ENCODE data around the gene CRYL1.

Gene CRYL1

DNA sequence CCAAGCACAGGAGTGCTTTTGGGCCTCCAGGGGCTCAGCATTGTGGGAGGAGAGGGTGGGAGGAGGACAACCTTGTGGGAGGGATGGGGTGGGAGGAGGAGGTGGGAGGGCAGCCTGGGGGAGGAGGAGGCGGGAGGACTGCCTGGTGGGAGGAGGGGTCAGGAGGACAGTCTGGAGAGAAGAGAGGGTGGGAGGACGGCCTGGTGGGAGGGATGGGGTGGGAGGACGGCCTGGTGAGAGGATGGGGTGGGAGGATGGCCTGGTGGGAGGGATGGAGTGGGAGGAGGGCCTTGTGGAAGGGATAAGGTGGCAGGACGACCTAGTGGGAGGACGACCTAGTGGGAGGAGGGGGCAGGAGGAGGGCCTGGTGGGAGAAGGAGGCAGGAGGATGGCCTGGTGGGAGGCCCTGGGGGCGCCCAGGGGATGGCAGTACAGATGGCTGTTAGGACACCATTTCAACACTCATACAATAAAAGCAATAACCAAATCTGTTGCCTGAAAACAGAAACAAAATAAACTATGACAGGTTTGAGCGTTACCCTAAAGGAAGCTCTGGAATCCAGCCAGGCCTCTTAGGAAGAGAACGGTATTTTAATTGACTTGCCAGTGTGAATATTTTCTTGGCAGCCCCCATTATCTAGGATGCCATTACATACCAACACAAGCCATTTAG is 63.7 kb downstream of the CRYL1 start:
- Histone ChIP-seq H3K4me3 (ENCODE audit: low read length) (no peak overlapping the region), H3K4me1 (ENCODE audit: control insufficient read depth, insufficient read depth, low read length) (peaks cover 16% of the 10 kb centered on the region), H3K36me3 (ENCODE audit: control insufficient read depth, insufficient read depth, low read length) (no peaks in the 10 kb centered on the region), H3K9ac (ENCODE audit: low read length) (no peak overlapping the region), H3K27me3 (ENCODE audit: control insufficient read depth, insufficient read depth, low read length) (no peaks in the 10 kb centered on the region), H3K9me3 (ENCODE audit: control insufficient read depth, low read length) (no peaks in the 10 kb centered on the region)

- Histone ChIP-seq H3K27me3 (ENCODE audit: control insufficient read depth, insufficient read depth, low read length) (no peaks in the 10 kb centered on the region), H3K9me3 (ENCODE audit: control insufficient read depth, low read length) (no peaks in the 10 kb centered on the region), H3K4me1 (ENCODE audit: control insufficient read depth, insufficient read depth, low read length) (peaks cover 16% of the 10 kb centered on the region), H3K36me3 (ENCODE audit: control insufficient read depth, insufficient read depth, low read length) (no peaks in the 10 kb centered on the region), H3K9ac (ENCODE audit: low read length) (no peak overlapping the region), H3K4me3 (ENCODE audit: low read length) (no peak overlapping the region)
These were observed 64.2 kb downstream of the CRYL1 start for GRCh38 chr13:20461481-20461859.

GRCh38 chr13:20460761-20461160 is 64.9 kb downstream of the CRYL1 start:
- Histone ChIP-seq H3K4me3 (ENCODE audit: low read length) (no peak overlapping the region), H3K27me3 (ENCODE audit: control insufficient read depth, insufficient read depth, low read length) (no peaks in the 10 kb centered on the region), H3K9me3 (ENCODE audit: control insufficient read depth, low read length) (no peaks in the 10 kb centered on the region), H3K36me3 (ENCODE audit: control insufficient read depth, insufficient read depth, low read length) (no peaks in the 10 kb centered on the region), H3K4me1 (ENCODE audit: control insufficient read depth, insufficient read depth, low read length) (peaks cover 12% of the 10 kb centered on the region), H3K9ac (ENCODE audit: low read length) (no peak overlapping the region)

- Histone ChIP-seq H3K27me3 (ENCODE audit: control insufficient read depth, insufficient read depth, low read length) (no peaks in the 10 kb centered on the region), H3K4me1 (ENCODE audit: control insufficient read depth, insufficient read depth, low read length) (peaks cover 6% of the 10 kb centered on the region), H3K9ac (ENCODE audit: low read length) (no peak overlapping the region), H3K9me3 (ENCODE audit: control insufficient read depth, low read length) (no peaks in the 10 kb centered on the region), H3K36me3 (ENCODE audit: control insufficient read depth, insufficient read depth, low read length) (no peaks in the 10 kb centered on the region), H3K4me3 (ENCODE audit: low read length) (no peak overlapping the region)
These were observed 68.0 kb downstream of the CRYL1 start for GRCh38 chr13:20457670-20458069.

- Histone ChIP-seq H3K27me3 (ENCODE audit: control insufficient read depth, insufficient read depth, low read length) (no peaks in the 10 kb centered on the region), H3K36me3 (ENCODE audit: control insufficient read depth, insufficient read depth, low read length) (no peaks in the 10 kb centered on the region), H3K4me3 (ENCODE audit: low read length) (no peak overlapping the region), H3K9ac (ENCODE audit: low read length) (no peak overlapping the region), H3K9me3 (ENCODE audit: control insufficient read depth, low read length) (no peaks in the 10 kb centered on the region), H3K4me1 (ENCODE audit: control insufficient read depth, insufficient read depth, low read length) (peaks cover 6% of the 10 kb centered on the region)
These were observed 68.9 kb downstream of the CRYL1 start for GRCh38 chr13:20456737-20457136.

GRCh38 chr13:20451397-20451796 is 74.3 kb downstream of the CRYL1 start:
- H3K4me3 ChIP-seq (ENCODE audit: low read length) = no peak overlapping the region
- H3K9me3 ChIP-seq (ENCODE audit: control insufficient read depth, low read length) = peaks cover 4% of the 10 kb centered on the region

GRCh38 chr13:20448470-20448869 is 77.2 kb downstream of the CRYL1 start:
- no peak overlapping the region for H3K9ac ChIP-seq (ENCODE audit: low read length)
- no peak overlapping the region for H3K4me3 ChIP-seq (ENCODE audit: low read length)
- peaks cover 4% of the 10 kb centered on the region for H3K9me3 ChIP-seq (ENCODE audit: control insufficient read depth, low read length)
- H3K36me3 ChIP-seq (ENCODE audit: control insufficient read depth, insufficient read depth, low read length) = no peaks in the 10 kb centered on the region
- H3K27me3 ChIP-seq (ENCODE audit: control insufficient read depth, insufficient read depth, low read length) = no peaks in the 10 kb centered on the region
- H3K4me1 ChIP-seq (ENCODE audit: control insufficient read depth, insufficient read depth, low read length) = no peaks in the 10 kb centered on the region

More at GRCh38 chr13:20451397-20451796, 74.3 kb downstream of the CRYL1 start:
- Histone ChIP-seq H3K27me3 (ENCODE audit: control insufficient read depth, insufficient read depth, low read length) (no peaks in the 10 kb centered on the region), H3K9ac (ENCODE audit: low read length) (no peak overlapping the region), H3K4me1 (ENCODE audit: control insufficient read depth, insufficient read depth, low read length) (no peaks in the 10 kb centered on the region), H3K36me3 (ENCODE audit: control insufficient read depth, insufficient read depth, low read length) (no peaks in the 10 kb centered on the region)

DNA sequence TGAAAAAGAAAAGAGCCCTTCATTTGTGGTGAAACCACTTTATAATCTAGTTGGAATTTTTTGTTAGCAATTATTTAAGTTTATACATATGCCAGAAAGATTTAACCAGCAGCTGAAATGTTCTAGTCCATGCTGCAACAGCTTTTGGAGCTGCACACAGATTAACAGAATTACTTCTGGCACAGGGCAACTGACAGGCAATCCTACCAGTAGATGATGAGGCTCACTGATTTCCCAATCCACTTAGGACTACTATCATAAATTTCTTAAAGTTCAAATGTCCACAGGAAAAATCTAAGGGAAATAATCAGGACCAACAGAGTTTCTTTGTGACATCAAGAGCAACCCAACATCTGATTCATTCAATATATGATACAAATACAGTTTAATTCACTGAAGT is 78.8 kb downstream of the CRYL1 start:
- no peaks in the 10 kb centered on the region for H3K36me3 ChIP-seq (ENCODE audit: control insufficient read depth, insufficient read depth, low read length)
- peaks cover 4% of the 10 kb centered on the region for H3K9me3 ChIP-seq (ENCODE audit: control insufficient read depth, low read length)
- H3K4me3 ChIP-seq (ENCODE audit: low read length) = no peak overlapping the region
- H3K4me1 ChIP-seq (ENCODE audit: control insufficient read depth, insufficient read depth, low read length) = no peaks in the 10 kb centered on the region
- H3K27me3 ChIP-seq (ENCODE audit: control insufficient read depth, insufficient read depth, low read length) = no peaks in the 10 kb centered on the region
- no peak overlapping the region for H3K9ac ChIP-seq (ENCODE audit: low read length)

- Histone ChIP-seq H3K4me3 (ENCODE audit: low read length) (no peak overlapping the region), H3K4me1 (ENCODE audit: control insufficient read depth, insufficient read depth, low read length) (no peaks in the 10 kb centered on the region), H3K9ac (ENCODE audit: low read length) (no peak overlapping the region), H3K36me3 (ENCODE audit: control insufficient read depth, insufficient read depth, low read length) (no peaks in the 10 kb centered on the region), H3K27me3 (ENCODE audit: control insufficient read depth, insufficient read depth, low read length) (no peaks in the 10 kb centered on the region), H3K9me3 (ENCODE audit: control insufficient read depth, low read length) (peaks cover 4% of the 10 kb centered on the region)
These were observed 79.3 kb downstream of the CRYL1 start for GRCh38 chr13:20446405-20446804.

GRCh38 chr13:20442798-20443381 is 82.8 kb downstream of the CRYL1 start:
- H3K9me3 ChIP-seq (ENCODE audit: control insufficient read depth, low read length) = no peaks in the 10 kb centered on the region
- H3K36me3 ChIP-seq (ENCODE audit: control insufficient read depth, insufficient read depth, low read length) = no peaks in the 10 kb centered on the region
- peaks cover 6% of the 10 kb centered on the region for H3K4me1 ChIP-seq (ENCODE audit: control insufficient read depth, insufficient read depth, low read length)
- no peak overlapping the region for H3K9ac ChIP-seq (ENCODE audit: low read length)
- no peaks in the 10 kb centered on the region for H3K27me3 ChIP-seq (ENCODE audit: control insufficient read depth, insufficient read depth, low read length)
- H3K4me3 ChIP-seq (ENCODE audit: low read length) = no peak overlapping the region

DNA sequence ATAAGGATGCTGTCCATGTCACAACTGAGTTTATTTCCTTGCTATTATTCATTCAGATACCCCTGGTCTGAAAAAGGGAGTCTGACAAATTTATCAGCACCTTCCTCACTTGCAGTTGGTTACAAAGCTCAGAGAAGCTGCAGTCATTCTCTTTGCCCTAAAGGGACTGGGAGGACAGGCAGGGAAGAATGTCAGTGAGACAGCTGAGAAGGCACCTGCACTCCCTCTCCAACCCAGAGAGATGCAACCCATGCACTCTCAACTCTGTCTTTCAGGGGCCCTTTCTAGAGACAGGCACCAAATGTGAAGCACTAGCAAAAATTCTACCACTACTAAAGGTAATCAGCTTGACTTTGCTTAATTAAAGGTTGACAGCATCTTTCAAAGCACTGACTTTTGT is 83.3 kb downstream of the CRYL1 start:
- no peaks in the 10 kb centered on the region for H3K27me3 ChIP-seq (ENCODE audit: control insufficient read depth, insufficient read depth, low read length)
- H3K4me3 ChIP-seq (ENCODE audit: low read length) = no peak overlapping the region
- H3K9me3 ChIP-seq (ENCODE audit: control insufficient read depth, low read length) = no peaks in the 10 kb centered on the region
- H3K9ac ChIP-seq (ENCODE audit: low read length) = no peak overlapping the region
- peaks cover 6% of the 10 kb centered on the region for H3K4me1 ChIP-seq (ENCODE audit: control insufficient read depth, insufficient read depth, low read length)
- H3K36me3 ChIP-seq (ENCODE audit: control insufficient read depth, insufficient read depth, low read length) = no peaks in the 10 kb centered on the region

DNA sequence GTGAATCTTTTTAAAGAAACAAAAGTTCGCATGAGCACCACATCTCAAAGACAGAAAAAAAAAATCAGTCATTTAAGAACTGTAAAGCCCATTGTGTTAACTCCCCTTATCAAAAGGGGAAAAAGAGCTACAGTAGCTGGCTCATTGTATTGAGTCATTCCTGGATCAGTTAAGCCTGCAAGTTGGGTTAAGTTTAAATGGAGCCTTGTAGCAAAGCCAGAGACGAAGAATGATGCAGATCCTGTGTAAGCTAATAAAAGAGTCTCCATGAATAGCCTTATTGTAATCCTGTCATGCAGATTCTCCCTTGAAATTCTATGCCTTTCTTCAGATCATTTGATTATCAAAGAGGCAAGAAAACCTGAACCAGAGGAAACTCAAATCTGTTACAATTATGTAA is 83.8 kb downstream of the CRYL1 start:
- peaks cover 6% of the 10 kb centered on the region for H3K4me1 ChIP-seq (ENCODE audit: control insufficient read depth, insufficient read depth, low read length)
- H3K9ac ChIP-seq (ENCODE audit: low read length) = no peak overlapping the region
- H3K9me3 ChIP-seq (ENCODE audit: control insufficient read depth, low read length) = no peaks in the 10 kb centered on the region
- H3K27me3 ChIP-seq (ENCODE audit: control insufficient read depth, insufficient read depth, low read length) = no peaks in the 10 kb centered on the region
- H3K4me3 ChIP-seq (ENCODE audit: low read length) = no peak overlapping the region
- H3K36me3 ChIP-seq (ENCODE audit: control insufficient read depth, insufficient read depth, low read length) = no peaks in the 10 kb centered on the region
